Activated CD4-positive, alpha-beta T cell treated with anti-CD3 and anti-CD28 coated beads, Interleukin-2, amount 10 ng/mL, durations not matched to agents 7 days and 5 days (primary cell): ENCODE data around the gene INTS1. TPM values are rescaled to one million over a fixed set of nuclear protein-coding genes. Genes with fewer than 3 reads are reported as not detected.
"Not testable (repeated sequence)": the region's sequence is repeated elsewhere in the genome, so short reads cannot be mapped to it uniquely, and the experiment has no call there.

Experiments
- CTCF ChIA-PET: fragments of 350-600 bp; sonication (Branson Sonifier 250); formaldehyde crosslinking; loops from one replicate; lab custom pipeline; 2021; ENCODE audit warnings: antibody characterized with exemption; lab: Charles Lee
- POLR2A ChIA-PET: fragments of 350-600 bp; sonication (Branson Sonifier 250); formaldehyde crosslinking; loops from one replicate; lab custom pipeline; 2021; ENCODE audit warnings: antibody characterized with exemption; lab: Charles Lee
- DNase-seq: peaks from one replicate; pipeline ENCODE4 v3.0.0-alpha.2; 2020
- H3K27ac Mint-ChIP-seq: one replicate; pipeline ENCODE4 v1.8.0; 2021; ENCODE audit warnings: mild to moderate bottlenecking, moderate library complexity, mixed read lengths
- H3K27me3 Mint-ChIP-seq: one replicate; pipeline ENCODE4 v1.8.0; 2021; ENCODE audit warnings: mixed read lengths
- H3K36me3 Mint-ChIP-seq: one replicate; pipeline ENCODE4 v1.8.0; 2021; ENCODE audit warnings: low read depth, mixed read lengths
- H3K4me1 Mint-ChIP-seq: one replicate; pipeline ENCODE4 v1.8.0; 2021; ENCODE audit warnings: mixed read lengths
- H3K4me3 Mint-ChIP-seq: one replicate; pipeline ENCODE4 v1.8.0; 2021; ENCODE audit warnings: mild to moderate bottlenecking, moderate library complexity, mixed read lengths
- H3K9me3 Mint-ChIP-seq: one replicate; pipeline ENCODE4 v1.8.0; 2021; ENCODE audit warnings: mixed read lengths
- total RNA-seq, 2 experiments: library from RNA; stranded (reverse); gene quantifications; one replicate each; pipeline ENCODE4 v1.2.3, GENCODE V29; 2021

INTS1 gene
- total RNA-seq, 2 experiments from 2014 or later, result 90.6 to 104 TPM

DNA sequence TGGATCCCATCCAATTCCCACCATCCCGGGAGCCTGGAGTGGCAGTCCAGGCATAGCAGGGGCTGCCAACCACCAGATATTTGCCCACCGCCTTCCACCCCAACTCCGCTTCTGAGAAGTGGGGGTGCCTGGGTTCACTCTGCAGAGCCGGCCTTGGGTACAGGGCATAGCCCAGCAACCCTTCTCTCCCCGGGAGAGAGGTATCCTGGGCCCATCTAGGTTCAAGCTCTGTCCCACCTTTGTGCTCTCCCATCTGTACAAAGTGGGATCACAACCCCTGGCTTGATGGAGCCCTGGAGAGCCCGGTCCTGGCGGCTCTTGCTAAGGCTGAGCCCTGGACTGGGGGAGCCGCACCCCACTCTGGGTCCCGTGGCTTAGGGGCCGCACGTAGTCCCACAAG is 57.1 kb downstream of the INTS1 start:
- H3K36me3 Mint-ChIP-seq, result no peaks in the 10 kb centered on the region
- no peak for DNase-seq
- H3K27ac Mint-ChIP-seq, result no peak overlapping the region
- CTCF ChIA-PET, result no interaction called here
- POLR2A ChIA-PET, result no interaction called here
- no peaks in the 10 kb centered on the region for H3K27me3 Mint-ChIP-seq
- no peak overlapping the region for H3K4me3 Mint-ChIP-seq
- H3K9me3 Mint-ChIP-seq, result no peaks in the 10 kb centered on the region
- H3K4me1 Mint-ChIP-seq, result no peaks in the 10 kb centered on the region

DNA sequence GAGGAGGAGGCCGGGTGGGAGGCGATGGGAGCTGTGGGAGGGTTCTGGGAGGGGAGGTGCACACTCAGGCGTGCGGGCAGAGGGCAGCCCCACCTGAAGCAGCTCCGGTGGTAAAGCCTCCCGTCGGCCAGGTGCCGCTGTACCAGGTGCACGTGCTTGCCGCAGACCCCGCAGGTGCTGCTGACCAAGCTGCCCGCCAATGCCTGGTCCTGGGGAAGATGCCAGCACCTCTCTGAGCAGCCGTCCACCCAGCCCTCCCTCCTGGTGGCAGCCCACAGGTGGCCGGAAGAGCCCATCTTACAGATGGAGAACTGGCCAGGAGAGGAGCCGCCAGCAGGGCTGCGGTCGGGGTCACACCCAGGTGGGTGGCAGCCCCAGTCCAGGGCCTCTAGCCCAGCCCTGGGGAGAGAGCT is 57.6 kb downstream of the INTS1 start:
- H3K4me1 Mint-ChIP-seq, result no peaks in the 10 kb centered on the region
- H3K27me3 Mint-ChIP-seq, result no peaks in the 10 kb centered on the region
- no peak for DNase-seq
- H3K9me3 Mint-ChIP-seq, result no peaks in the 10 kb centered on the region
- no peaks in the 10 kb centered on the region for H3K36me3 Mint-ChIP-seq
- H3K4me3 Mint-ChIP-seq, result no peak overlapping the region
- ChIA-PET POLR2A (no interaction called here), CTCF (no interaction called here)
- H3K27ac Mint-ChIP-seq, result no peak overlapping the region

DNA sequence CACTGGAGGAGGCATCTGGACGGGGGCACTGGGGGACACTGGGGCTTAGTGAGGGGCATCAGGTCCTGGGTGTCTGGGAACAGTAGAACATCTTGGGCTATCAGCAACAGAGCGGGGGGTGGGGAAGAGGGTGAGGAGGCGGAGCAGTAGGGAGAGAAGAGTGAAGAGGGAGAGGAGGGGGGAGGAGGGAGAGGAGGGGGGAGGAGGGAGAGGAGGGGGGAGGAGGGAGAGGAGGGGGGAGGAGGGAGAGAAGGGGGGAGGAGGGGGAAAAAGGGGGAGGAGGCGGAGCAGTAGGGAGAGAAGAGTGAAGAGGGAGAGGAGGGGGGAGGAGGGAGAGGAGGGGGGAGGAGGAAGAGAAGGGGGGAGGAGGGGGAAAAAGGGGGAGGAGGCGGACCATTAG is 58.2 kb downstream of the INTS1 start:
- H3K9me3 Mint-ChIP-seq, H3K4me3 Mint-ChIP-seq, POLR2A ChIA-PET, H3K4me1 Mint-ChIP-seq, H3K27me3 Mint-ChIP-seq, H3K27ac Mint-ChIP-seq, CTCF ChIA-PET, DNase-seq, H3K36me3 Mint-ChIP-seq: not testable (repeated sequence)

DNA sequence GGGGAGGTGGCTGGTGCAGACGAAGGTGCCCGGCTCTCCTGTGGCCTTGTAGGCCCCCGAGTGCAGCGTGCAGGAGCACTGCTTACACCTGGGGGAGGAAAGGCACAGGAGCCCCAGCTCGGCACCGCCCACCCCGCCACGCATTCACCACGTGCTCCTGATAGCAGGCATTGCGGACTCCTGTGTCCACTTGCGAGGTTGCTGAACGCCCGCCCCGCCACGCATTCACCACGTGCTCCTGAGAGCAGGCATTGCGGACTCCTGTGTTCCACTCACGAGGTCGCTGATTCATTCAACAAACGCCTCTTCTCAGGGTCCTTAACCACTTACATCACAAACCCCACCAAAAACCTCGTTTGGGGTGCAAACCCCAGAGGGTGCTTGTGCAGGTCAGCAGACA is 58.8 kb downstream of the INTS1 start:
- Mint-ChIP-seq H3K4me3 (no peak overlapping the region), H3K9me3 (no peaks in the 10 kb centered on the region), H3K36me3 (no peaks in the 10 kb centered on the region), H3K4me1 (no peaks in the 10 kb centered on the region), H3K27me3 (no peaks in the 10 kb centered on the region), H3K27ac (no peak overlapping the region)
- CTCF ChIA-PET, result interaction anchor here (1.5 kb wide), 1 partner anchor 12 kb away, joined by 3 read pairs; no protein-coding TSS in a partner anchor
- POLR2A ChIA-PET, result no interaction called here
- no peak for DNase-seq

DNA sequence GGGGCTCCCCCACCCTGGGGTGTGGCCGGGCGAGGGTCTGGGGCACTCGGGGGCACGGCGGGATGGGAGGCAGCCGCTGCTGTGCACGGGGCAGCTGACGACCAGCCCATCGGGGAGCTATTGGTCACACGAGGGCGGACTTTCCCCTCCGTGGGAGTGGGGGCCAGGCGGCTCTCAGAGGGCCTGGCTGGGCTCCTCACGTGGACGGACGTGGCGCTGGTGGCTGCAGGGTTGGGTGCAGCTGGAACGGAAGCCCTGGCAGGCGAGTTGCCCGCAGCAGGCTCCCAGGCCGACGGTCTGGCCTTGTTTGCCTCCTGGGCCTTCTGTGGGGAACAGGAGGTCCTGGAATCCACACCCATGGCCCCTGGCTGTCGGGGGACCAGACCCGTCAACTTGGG is 59.3 kb downstream of the INTS1 start:
- no peaks in the 10 kb centered on the region for H3K36me3 Mint-ChIP-seq

DNA sequence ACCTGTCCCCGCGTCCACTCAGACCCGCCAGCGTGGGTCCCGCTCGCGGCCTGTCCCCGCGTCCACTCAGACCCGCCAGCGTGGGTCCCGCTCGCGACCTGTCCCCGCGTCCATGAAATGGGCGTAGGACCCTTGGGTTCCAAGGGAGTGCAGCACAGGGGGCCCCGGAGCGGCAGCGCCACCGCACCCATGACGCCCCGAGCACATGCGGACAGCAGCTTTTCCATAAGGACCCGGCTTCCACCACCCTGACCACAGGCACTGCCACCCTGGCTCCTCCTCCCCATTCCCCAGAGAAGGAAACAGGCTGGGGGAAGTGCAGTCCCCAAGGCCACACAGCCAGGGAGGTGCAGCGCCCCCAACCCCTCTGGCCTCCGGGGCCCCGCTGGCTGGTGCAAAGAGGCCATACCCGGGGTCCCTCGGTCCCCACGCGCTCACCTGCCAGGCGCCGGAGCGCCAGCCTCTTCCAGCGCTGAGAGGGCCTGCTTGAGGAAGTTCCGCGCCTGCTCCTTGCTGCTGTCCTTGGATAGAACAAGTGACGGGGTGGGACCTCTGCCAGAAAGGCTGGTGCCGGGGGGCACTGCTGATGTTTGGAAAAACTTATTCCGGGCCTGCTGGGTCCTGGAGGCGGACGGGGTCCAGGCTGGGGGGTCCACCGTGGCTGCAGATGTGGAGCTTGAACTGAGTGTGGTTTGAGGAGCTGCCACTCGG is 59.8 kb downstream of the INTS1 start:
- ChIA-PET CTCF (interaction anchor here (1.5 kb wide), 1 partner anchor 11 kb away, joined by 3 read pairs; no protein-coding TSS in a partner anchor), POLR2A (no interaction called here)
- DNase-seq, result no peak
- Mint-ChIP-seq H3K36me3 (no peaks in the 10 kb centered on the region), H3K9me3 (peaks cover under 1% of the 10 kb centered on the region), H3K27me3 (no peaks in the 10 kb centered on the region), H3K4me3 (no peak overlapping the region), H3K27ac (no peak overlapping the region), H3K4me1 (no peaks in the 10 kb centered on the region)

More for the DNA sequence above, 59.3 kb downstream of the INTS1 start:
- no peak for DNase-seq
- H3K27me3 Mint-ChIP-seq, result no peaks in the 10 kb centered on the region
- H3K4me1 Mint-ChIP-seq, result no peaks in the 10 kb centered on the region
- no peak overlapping the region for H3K4me3 Mint-ChIP-seq
- CTCF ChIA-PET, result interaction anchor here (1.5 kb wide), 1 partner anchor 12 kb away, joined by 3 read pairs; no protein-coding TSS in a partner anchor
- H3K9me3 Mint-ChIP-seq, result no peaks in the 10 kb centered on the region
- no peak overlapping the region for H3K27ac Mint-ChIP-seq
- POLR2A ChIA-PET, result no interaction called here

DNA sequence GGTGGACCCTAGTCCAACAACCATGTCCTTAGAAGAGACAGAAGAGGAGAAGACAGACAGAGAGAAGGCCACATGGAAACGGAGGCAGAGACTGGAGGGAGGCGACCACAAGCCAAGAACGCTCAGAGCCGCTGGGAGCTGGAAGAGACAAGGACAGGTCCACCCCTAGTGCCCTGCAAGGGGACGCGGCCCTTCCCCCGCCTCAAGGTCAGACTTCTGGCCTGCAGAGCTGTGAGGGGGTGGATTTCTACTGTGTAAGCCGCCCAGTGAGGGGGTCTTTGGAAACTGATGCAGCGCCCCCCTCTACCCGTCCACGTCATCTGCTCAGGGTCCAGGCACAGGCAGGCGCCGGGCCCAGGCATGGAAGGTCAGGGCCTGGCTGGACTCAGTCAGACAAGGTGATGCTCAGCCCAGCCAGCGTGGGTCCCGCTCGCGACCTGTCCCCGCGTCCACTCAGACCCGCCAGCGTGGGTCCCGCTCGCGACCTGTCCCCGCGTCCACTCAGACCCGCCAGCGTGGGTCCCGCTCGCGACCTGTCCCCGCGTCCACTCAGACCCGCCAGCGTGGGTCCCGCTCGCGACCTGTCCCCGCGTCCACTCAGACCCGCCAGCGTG is 60.5 kb downstream of the INTS1 start:
- DNase-seq, H3K27me3 Mint-ChIP-seq, POLR2A ChIA-PET, H3K4me3 Mint-ChIP-seq, H3K9me3 Mint-ChIP-seq, H3K27ac Mint-ChIP-seq, H3K36me3 Mint-ChIP-seq, H3K4me1 Mint-ChIP-seq: not testable (repeated sequence)
- CTCF ChIA-PET, result interaction anchor here (1.5 kb wide), 1 partner anchor 11 kb away, joined by 3 read pairs; no protein-coding TSS in a partner anchor

DNA sequence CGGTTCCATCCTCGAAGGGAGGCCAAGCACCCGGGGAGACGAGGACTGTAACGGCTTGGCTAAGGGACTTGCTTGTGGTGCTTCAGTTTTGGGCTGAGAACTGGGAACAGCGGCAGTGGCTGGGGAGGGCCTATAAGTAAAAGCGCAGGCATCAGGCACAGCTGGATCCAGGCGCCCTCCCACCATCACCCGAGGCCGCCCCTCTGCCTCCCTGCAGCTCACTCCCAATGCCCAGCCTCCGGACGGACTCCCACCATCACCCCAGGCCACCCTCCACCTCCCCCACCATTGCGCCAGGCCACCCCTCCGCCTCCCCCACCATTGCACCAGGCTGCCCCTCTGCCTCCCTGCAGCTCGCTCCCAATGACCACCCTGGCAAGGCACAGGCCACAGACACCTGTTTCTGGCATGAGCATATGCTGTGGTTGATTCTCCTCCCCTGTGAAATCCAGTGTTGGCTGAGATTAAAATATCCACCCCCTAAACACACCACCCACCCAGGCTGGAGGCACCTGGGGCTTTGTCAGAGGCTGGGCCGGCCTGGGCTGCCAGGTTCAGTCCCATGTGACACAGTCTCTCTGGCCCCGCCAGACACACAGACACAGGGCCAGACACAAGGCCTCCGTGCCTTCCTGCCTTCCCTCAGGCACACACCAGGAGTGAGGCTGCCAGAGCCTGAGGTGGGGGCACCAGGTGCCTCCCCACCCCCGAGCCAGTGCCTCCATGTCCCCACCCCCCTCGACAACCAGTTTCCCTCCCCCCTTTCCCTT is 61.6 kb downstream of the INTS1 start:
- no peak for DNase-seq
- Mint-ChIP-seq H3K4me3 (no peak overlapping the region), H3K4me1 (no peaks in the 10 kb centered on the region), H3K36me3 (no peaks in the 10 kb centered on the region), H3K27me3 (no peaks in the 10 kb centered on the region), H3K27ac (no peak overlapping the region), H3K9me3 (peaks cover 4% of the 10 kb centered on the region)
- ChIA-PET POLR2A (no interaction called here), CTCF (no interaction called here)

DNA sequence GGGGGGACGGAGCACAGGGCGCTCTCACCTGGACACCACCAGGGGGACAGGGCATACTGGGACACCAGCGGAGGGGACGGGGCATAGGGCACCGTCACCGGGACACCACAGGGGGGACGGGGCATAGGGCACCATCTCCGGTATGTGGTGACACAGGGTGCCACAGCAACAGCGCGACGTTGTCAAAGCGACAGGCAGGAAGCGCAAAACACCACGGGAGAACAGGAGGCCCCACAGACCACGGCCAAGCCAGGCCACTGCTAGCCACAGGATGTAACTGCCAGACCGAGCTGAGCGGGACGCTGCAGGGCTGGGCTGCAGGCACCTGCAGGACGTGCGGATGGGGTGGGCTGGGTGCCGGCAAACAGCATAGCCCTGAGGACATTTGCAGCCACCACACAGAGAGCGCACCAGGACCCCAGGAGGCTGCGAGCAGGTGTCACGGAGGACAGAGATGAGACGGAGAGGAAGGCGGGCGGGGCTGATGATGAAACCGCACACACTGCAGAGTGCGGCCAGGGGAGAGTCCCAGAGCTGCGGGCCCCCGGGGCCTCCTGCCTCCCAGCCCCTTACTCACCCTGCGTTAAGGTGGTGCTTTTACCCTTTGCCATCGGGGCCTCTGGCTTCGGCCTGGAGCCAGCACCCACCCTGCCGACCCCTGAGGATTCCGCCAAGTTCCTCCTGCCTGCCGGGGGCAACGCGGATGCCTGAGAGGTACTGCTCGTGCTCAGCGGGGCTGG is 62.4 kb downstream of the INTS1 start:
- POLR2A ChIA-PET, result no interaction called here

DNA sequence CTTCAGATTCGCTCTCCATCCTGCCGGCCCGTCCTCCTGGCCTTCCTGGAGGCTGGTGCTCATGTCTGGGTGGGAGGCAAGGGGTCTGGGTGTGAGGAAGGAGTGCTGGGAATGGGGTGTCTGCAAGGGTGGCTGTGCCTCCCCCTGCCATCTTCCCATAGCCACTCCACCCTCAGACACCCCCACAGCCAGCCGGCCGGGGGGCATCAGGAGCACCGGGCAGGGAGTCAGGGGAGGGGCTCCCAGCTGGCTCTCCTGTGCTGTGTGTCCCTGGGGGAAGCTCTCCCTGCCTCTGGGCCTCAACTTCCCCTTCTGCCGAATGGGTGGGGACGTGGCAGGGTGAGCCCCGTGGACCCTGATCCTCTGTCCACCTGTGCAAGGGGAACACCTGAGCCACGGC is 63.6 kb downstream of the INTS1 start:
- H3K9me3 Mint-ChIP-seq, result peaks cover 4% of the 10 kb centered on the region
- CTCF ChIA-PET, result no interaction called here
- H3K4me1 Mint-ChIP-seq, result no peaks in the 10 kb centered on the region
- H3K27ac Mint-ChIP-seq, result no peak overlapping the region
- no peaks in the 10 kb centered on the region for H3K27me3 Mint-ChIP-seq
- no peak overlapping the region for H3K4me3 Mint-ChIP-seq
- no peaks in the 10 kb centered on the region for H3K36me3 Mint-ChIP-seq
- POLR2A ChIA-PET, result no interaction called here
- DNase-seq, result no peak

More for the DNA sequence above, 62.4 kb downstream of the INTS1 start:
- no peak overlapping the region for H3K27ac Mint-ChIP-seq
- no peak overlapping the region for H3K4me3 Mint-ChIP-seq
- peaks cover 4% of the 10 kb centered on the region for H3K9me3 Mint-ChIP-seq
- no peaks in the 10 kb centered on the region for H3K36me3 Mint-ChIP-seq
- H3K4me1 Mint-ChIP-seq, result no peaks in the 10 kb centered on the region
- CTCF ChIA-PET, result no interaction called here
- H3K27me3 Mint-ChIP-seq, result no peaks in the 10 kb centered on the region
- no peak for DNase-seq

DNA sequence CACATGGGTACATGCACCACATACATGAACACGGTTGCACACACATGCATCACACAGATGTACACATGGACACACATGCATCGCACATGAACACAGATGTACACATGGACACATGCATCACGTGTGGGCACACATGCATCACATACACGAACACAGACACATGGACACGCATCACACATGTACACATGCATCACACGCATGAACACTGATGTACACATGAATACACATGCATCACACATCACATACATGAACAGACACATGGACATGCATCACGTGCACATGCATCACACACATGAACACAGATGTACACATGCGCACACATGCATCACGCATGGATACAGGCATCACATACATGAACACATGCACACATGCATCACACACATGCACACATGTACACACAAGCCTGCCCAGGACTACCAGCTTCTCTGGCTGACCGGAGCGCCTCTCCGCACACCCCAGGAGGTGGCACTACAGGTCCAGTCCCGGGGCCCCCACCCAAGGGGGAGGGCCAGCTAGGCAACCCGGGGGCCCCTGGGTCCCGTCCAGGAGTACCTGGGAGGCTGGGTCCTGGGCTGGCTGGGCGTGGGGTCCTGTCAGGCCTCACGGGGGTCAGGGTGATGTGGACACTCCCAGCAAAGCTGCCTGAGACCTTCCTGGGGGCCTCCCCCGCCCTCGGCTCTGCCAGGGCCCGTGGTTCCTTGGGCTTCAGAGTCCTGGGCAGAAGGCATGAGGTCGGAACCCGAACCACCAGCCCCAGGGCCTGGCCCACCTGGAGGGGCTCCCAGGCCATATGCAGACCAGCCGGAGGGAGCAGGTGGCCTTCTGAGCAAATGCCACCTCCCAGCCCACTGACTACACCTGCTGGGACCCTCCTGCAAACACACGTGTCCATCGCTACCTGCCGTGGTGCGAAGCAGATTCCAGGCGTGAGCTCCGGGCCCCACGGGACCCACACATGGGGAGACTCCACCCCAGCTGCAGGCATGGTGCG is 64.5 kb downstream of the INTS1 start:
- DNase-seq, result no peak
- no peaks in the 10 kb centered on the region for H3K36me3 Mint-ChIP-seq
- no peaks in the 10 kb centered on the region for H3K27me3 Mint-ChIP-seq
- CTCF ChIA-PET, result no interaction called here
- no peaks in the 10 kb centered on the region for H3K4me1 Mint-ChIP-seq
- H3K9me3 Mint-ChIP-seq, result peaks cover 4% of the 10 kb centered on the region
- POLR2A ChIA-PET, result no interaction called here
- no peak overlapping the region for H3K27ac Mint-ChIP-seq
- H3K4me3 Mint-ChIP-seq, result no peak overlapping the region

DNA sequence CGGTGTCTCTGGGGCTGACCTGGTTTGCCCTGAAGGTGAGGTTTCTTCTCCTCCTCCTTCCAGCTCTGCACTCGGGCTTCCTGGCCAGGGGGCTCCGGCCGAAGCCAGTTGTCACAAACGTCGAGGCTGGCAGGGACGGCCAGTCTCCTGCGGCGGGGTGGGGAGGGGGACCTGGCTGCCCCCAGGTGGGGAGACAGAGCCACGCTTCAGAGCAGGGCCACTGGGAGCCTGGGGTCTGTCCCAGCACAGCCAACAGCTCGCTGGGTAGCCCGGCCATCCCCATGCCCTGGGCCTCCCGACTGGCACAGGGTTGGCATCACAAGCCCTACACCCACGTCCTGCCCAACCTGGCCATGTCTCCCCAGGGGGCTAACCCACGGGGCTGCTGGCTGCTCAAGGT is 65.4 kb downstream of the INTS1 start:
- Mint-ChIP-seq H3K4me3 (no peak overlapping the region), H3K27ac (no peak overlapping the region), H3K27me3 (no peaks in the 10 kb centered on the region), H3K9me3 (peaks cover 4% of the 10 kb centered on the region), H3K4me1 (no peaks in the 10 kb centered on the region), H3K36me3 (no peaks in the 10 kb centered on the region)
- POLR2A ChIA-PET, result no interaction called here
- DNase-seq, result no peak
- CTCF ChIA-PET, result interaction anchor here (0.6 to 0.7 kb wide), 2 partner anchors 10 to 191 kb away, joined by 3 read pairs; no protein-coding TSS in a partner anchor
